Adrenal gland (tissue), 12 donors: ENCODE measurements around the gene LOXHD1. TPM values are rescaled to one million over a fixed set of nuclear protein-coding genes. Genes with fewer than 3 reads are reported as not detected.

Experiments used
- DNase-seq, 7 donors: peaks; one replicate each; pipeline ENCODE4 v3.0.0-alpha.2; 2019 to 2020
- H3K27ac ChIP-seq, 5 donors: fragments of 200-600 bp; sonication (generic) in 4 of 5; 1 replicate in 3 of 5; 2 replicates in 2 of 5; pipeline versions ENCODE4 v1.5.1 to v1.8.0; 2016 to 2020; ENCODE audit warnings: mild to moderate bottlenecking in 1 of 5
- H3K27me3 ChIP-seq: fragments of 200-600 bp; 2 replicates; pipeline ENCODE4 v1.8.0; 2021
- H3K36me3 ChIP-seq, 2 donors: fragments of 200-600 bp; replicated peaks in 1 of 2; 1 replicate in 1 of 2; 2 replicates in 1 of 2; pipeline versions ENCODE4 v1.5.1 to v1.8.0; 2018 to 2022
- H3K4me1 ChIP-seq, 2 donors: fragments of 200-600 bp; replicated peaks in 1 of 2; 1 replicate in 1 of 2; 2 replicates in 1 of 2; pipeline versions ENCODE4 v1.5.1 to v1.8.0; 2018 to 2021
- H3K4me3 ChIP-seq, 4 donors: fragments of 200-600 bp; sonication (generic) in 3 of 4; one replicate each; pipeline ENCODE4 v1.5.1; 2016 to 2018
- H3K9me3 ChIP-seq, 3 donors: fragments of 200-600 bp; sonication (generic) in 1 of 3; replicated peaks in 1 of 3; 1 replicate in 2 of 3; 2 replicates in 1 of 3; pipeline versions ENCODE4 v1.5.1 to v1.8.0; 2016 to 2021
- POLR2A ChIP-seq, 2 donors: fragments of 450-650 bp; IDR thresholded peaks; one replicate each; pipeline ENCODE4 v1.6.1; 2017; ENCODE audit warnings: antibody characterized with exemption in 2 of 2, mild to moderate bottlenecking in 2 of 2, moderate library complexity in 1 of 2
- WGBS, 4 donors: extraction: QIAGEN DNeasy Blood & Tissue Kit in 2 of 4; methylation state at CpG; one replicate each; pipeline versions ENCODE4 v1.1.5 to v1.1.7; 2013 to 2017; 5-methylcytosine and 5-hydroxymethylcytosine counted together
- intact Hi-C, 2 donors: fragments of 100-400 bp; cut with DNase I; formaldehyde crosslinking; loops; one replicate each; pipeline versions ENCODE4 v1.14.1 to v1.15.0; 2022 to 2023
- polyA plus RNA-seq, 3 donors: library from polyadenylated mRNA; stranded (reverse); fragments of 200-250 nt in 2 of 3; fragments of 350-450 nt in 1 of 3; fragmentation: Illumina TruSeq in 1 of 3; extraction: RNeasy Lipid Tissue Mini Kit (QIAGEN cat#74804) in 1 of 3; gene quantifications; one replicate each; pipeline ENCODE4 v1.2.3, GENCODE V29; 2013 to 2014
- total RNA-seq, 9 donors: library from RNA; depleted of rRNA in 4 of 9; stranded (reverse); fragments of >200 nt in 4 of 9; fragments of 120-200 nt in 1 of 9; fragmentation: NEBNext Ultra II Directional in 1 of 9; extraction: Animal tissue kit (Norgen Biotek cat#: 25700) in 1 of 9; gene quantifications; one replicate each; pipeline versions ENCODE4 v1.1.0 to v1.2.4, GENCODE V29; 2013 to 2023
- TF ChIP-seq, protein P1 (sequence below), 6 experiments: fragments of 450-650 bp in 4 of 6; fragments of 200-600 bp in 2 of 6; sonication (generic) in 1 of 6; IDR thresholded peaks; 1 replicate in 5 of 6; 2 replicates in 1 of 6; pipeline versions ENCODE4 v1.5.1 to v1.8.0; 2016 to 2021; ENCODE audit warnings: antibody characterized with exemption in 6 of 6, mild to moderate bottlenecking in 2 of 6, moderate library complexity in 1 of 6
- donor health status: healthy with polysubstance abuse.
- donor health status: Bipolar disorder and iron deficiency.
- donor health status: DM: yes; HTN: yes; CAD: no.
- donor health status: DM: no; HTN: no; CAD: no.
- donor health status: DM: no; HTN: no; CAD: no.
- donor health status: DM: yes; HTN: yes; CAD: no.

LOXHD1 gene
- total and polyA plus RNA-seq, 12 donors, result 0.08 to 0.30 (median 0.16) TPM; not detected in 7

DNA sequence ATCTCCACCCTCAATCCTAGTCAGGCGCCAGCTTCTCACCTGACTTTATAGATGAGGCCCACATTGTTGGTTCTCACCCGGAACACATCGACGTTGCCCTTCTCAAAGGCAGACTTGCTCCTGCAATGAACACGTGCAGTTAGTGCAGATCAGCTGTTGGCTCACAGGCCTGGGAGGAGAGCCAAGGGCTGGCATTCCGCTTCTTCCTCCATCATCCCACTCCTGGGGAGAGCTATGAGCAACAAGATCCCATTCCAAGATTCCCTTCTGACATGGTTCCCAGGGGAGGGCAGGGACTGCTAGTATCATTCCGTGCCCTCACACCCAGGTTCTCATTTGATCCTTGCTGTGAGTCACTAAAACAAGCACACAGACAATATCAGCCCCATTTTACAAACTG, 15.1 kb downstream of the LOXHD1 start:
- Histone ChIP-seq H3K4me1 (no peaks in the 10 kb centered on the region), H3K36me3 (no peaks in the 10 kb centered on the region), H3K27me3 (no peaks in the 10 kb centered on the region), H3K27ac (no peak overlapping the region), H3K9me3 (no peaks in the 10 kb centered on the region), H3K4me3 (no peak overlapping the region)
- TF ChIP-seq, protein P1, sequence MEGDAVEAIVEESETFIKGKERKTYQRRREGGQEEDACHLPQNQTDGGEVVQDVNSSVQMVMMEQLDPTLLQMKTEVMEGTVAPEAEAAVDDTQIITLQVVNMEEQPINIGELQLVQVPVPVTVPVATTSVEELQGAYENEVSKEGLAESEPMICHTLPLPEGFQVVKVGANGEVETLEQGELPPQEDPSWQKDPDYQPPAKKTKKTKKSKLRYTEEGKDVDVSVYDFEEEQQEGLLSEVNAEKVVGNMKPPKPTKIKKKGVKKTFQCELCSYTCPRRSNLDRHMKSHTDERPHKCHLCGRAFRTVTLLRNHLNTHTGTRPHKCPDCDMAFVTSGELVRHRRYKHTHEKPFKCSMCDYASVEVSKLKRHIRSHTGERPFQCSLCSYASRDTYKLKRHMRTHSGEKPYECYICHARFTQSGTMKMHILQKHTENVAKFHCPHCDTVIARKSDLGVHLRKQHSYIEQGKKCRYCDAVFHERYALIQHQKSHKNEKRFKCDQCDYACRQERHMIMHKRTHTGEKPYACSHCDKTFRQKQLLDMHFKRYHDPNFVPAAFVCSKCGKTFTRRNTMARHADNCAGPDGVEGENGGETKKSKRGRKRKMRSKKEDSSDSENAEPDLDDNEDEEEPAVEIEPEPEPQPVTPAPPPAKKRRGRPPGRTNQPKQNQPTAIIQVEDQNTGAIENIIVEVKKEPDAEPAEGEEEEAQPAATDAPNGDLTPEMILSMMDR (IDR thresholded peaks at IDR 0.05), result no peak
- no peak for TF ChIP-seq POLR2A (IDR thresholded peaks at IDR 0.05)
- no peak for DNase-seq
- intact Hi-C loops, result no loop called here
- WGBS, 4 donors, result 79 to 94% (median 90%) methylated on average over 6 to 7 of the region's 7 CpGs

DNA sequence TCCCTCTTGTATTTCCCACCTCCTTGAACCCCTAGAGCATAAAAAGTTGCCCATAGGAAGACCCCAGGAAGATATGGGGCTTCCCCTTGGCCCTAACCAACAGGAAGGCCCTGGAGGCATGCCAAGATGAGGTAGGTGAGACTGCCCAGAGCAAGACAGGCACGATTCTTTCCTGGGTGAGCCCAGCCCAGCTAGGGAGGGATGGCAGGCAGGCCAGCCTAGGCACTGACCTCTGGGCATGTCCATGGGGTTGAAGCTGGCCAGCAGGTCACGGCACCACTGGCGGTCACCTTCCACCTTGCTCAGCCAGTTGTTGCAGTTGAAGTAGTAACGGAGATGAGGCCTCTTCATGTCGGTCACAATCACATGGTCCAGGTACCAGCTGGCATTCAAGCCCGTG, 17.6 kb downstream of the LOXHD1 start:
- DNase-seq, result peak in 1 of 7 donors; percentile 31
- WGBS, 4 donors, result 84 to 91% (median 87%) methylated on average over 3 to 6 of the region's 6 CpGs
- intact Hi-C loops, result no loop called here
- H3K9me3 ChIP-seq, result no peaks in the 10 kb centered on the region
- no peak overlapping the region for H3K27ac ChIP-seq
- H3K27me3 ChIP-seq, result no peaks in the 10 kb centered on the region
- H3K4me3 ChIP-seq, result no peak overlapping the region
- TF ChIP-seq, protein P1 (IDR thresholded peaks at IDR 0.05), result no peak
- TF ChIP-seq POLR2A (IDR thresholded peaks at IDR 0.05), result no peak
- no peaks in the 10 kb centered on the region for H3K4me1 ChIP-seq
- H3K36me3 ChIP-seq, result no peaks in the 10 kb centered on the region

DNA sequence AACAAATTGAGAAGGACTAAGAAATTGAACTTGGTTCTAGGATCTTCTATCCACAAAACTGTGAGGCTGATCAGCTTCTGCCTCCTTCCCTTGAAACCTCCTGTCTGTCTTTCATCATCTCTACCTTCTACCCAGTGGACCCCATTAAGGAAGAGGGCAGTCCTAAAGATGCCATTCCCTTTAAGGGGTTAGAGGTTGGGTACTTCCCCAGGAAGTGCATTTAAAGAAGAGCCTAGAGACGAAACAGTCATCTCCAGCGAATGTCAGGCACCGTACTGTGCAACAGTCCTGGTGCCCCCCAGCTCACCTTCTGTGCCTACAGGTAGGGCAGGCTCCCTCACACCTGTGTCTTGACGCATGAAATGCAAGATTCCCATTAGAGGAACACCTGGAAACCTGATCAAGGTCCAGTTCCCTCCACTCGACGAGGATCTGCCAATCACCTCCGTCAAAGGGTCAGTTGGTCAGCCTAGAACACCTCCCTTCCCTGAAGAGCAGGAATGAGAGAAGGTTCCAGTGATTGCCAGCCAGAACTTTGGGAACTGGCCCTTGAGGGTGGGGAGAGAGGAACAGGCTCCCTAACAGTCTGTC, 20.9 kb downstream of the LOXHD1 start:
- no peak overlapping the region for H3K4me3 ChIP-seq
- no peaks in the 10 kb centered on the region for H3K9me3 ChIP-seq
- 65 to 78% (median 77%) methylated on average over 7 of the region's 7 CpGs for WGBS, 4 donors
- H3K27ac ChIP-seq, result no peak overlapping the region
- no peaks in the 10 kb centered on the region for H3K27me3 ChIP-seq
- intact Hi-C loops, result no loop called here
- H3K4me1 ChIP-seq, result no peaks in the 10 kb centered on the region
- no peaks in the 10 kb centered on the region for H3K36me3 ChIP-seq
- TF ChIP-seq, protein P1 (IDR thresholded peaks at IDR 0.05), result no peak
- TF ChIP-seq POLR2A (IDR thresholded peaks at IDR 0.05), result no peak
- DNase-seq, result no peak

DNA sequence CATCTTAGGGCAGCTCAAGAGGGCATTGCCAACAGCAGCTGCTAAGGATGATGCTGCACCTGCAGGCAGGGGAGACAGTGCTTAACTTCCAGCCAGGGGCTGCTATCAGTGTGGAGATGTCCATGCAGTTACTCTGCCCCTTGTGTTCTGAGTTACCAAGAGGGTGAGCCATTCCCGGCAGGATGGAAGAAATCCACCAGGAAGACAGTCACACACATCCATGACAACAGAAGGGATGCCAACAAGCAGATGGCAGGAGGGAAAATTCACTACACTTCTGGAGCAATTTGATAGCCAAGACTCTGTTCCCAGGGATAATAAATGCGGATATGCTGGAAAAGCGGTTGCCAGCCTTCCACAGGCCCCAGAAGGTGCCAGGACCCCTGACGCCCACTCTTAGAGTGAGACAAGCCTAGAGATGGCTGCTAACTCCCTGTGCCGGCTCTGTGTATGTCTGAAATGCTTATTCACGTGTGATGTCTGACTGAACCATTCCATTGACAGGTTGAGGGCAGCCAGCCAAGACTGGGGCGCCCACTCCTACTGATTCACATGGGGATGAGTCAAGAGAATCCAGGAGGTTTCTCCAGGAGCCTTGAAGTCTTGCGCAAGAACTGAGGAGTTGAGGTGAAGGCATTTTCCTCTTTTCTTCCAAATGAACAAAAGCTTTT, 24.5 kb downstream of the LOXHD1 start:
- DNase-seq, result peak; percentile 33 to 66 (median 55)
- 67 to 72% (median 70%) methylated on average over 6 to 8 of the region's 8 CpGs for WGBS, 4 donors

More for the DNA sequence above, 24.5 kb downstream of the LOXHD1 start:
- no peaks in the 10 kb centered on the region for H3K36me3 ChIP-seq
- no peaks in the 10 kb centered on the region for H3K9me3 ChIP-seq
- H3K4me1 ChIP-seq, result no peaks in the 10 kb centered on the region
- no peaks in the 10 kb centered on the region for H3K27me3 ChIP-seq
- no peak overlapping the region for H3K27ac ChIP-seq
- intact Hi-C loops, result no loop called here
- TF ChIP-seq POLR2A (IDR thresholded peaks at IDR 0.05), result no peak
- TF ChIP-seq, protein P1 (IDR thresholded peaks at IDR 0.05), result no peak
- no peak overlapping the region for H3K4me3 ChIP-seq
